ACHN (cell line): Measurements from ENCODE around the gene GNE.
A peak's percentile ranks its signal among the peaks of the same experiment; 100 is the strongest.
"Not testable (repeated sequence)": the region's sequence is repeated elsewhere in the genome, so short reads cannot be mapped to it uniquely, and the experiment has no call there.

Source experiments
- DNase-seq: peaks from one replicate; pipeline ENCODE4 v3.0.0-alpha.2; 2015
- in situ Hi-C: cut with HindIII; loops from 2 replicates; pipeline ENCODE4 v1.10.0; 2017; ENCODE audit warnings: low sequenced_read_pairs, low pct_ligation_motif_present, low pct_unique_long_range_greater_than_20kb

The GNE gene

GRCh38 chr9:36258208-36258995 lies at the start of gene GNE:
GNE (minus strand) TSS chr9:36258448; CDS start chr9:36249355, 9,093 bp downstream.
- in situ Hi-C loops = no loop called here
- DNase-seq = peak; percentile 95

GRCh38 chr9:36306471-36307306 lies 48.4 kb upstream of the GNE start:
- in situ Hi-C loops = no loop called here
- no peak for DNase-seq

GRCh38 chr9:36304366-36304765 lies 46.1 kb upstream of the GNE start:
- DNase-seq, in situ Hi-C loops: not testable (repeated sequence)

GRCh38 chr9:36301227-36301626 lies 43.0 kb upstream of the GNE start:
- DNase-seq = no peak
- in situ Hi-C loops = no loop called here

- DNase-seq = no peak
- in situ Hi-C loops = no loop called here
Observed at GRCh38 chr9:36298566-36298965, 40.3 kb upstream of the GNE start.

GRCh38 chr9:36297798-36298197 lies 39.5 kb upstream of the GNE start:
- no peak for DNase-seq
- in situ Hi-C loops = no loop called here

- in situ Hi-C loops, DNase-seq: not testable (repeated sequence)
Observed at GRCh38 chr9:36294996-36295395, 36.7 kb upstream of the GNE start.

GRCh38 chr9:36293918-36294317 lies 35.7 kb upstream of the GNE start:
- DNase-seq = no peak
- in situ Hi-C loops = no loop called here

- DNase-seq = no peak
- in situ Hi-C loops = no loop called here
Observed at GRCh38 chr9:36293171-36293570, 34.9 kb upstream of the GNE start.

- DNase-seq = no peak
- in situ Hi-C loops = no loop called here
Observed at GRCh38 chr9:36292641-36293040, 34.4 kb upstream of the GNE start.

- in situ Hi-C loops = no loop called here
- DNase-seq = no peak
Observed at GRCh38 chr9:36290996-36291395, 32.7 kb upstream of the GNE start.

- in situ Hi-C loops = no loop called here
- no peak for DNase-seq
Observed at GRCh38 chr9:36289836-36290435, 31.7 kb upstream of the GNE start.

GRCh38 chr9:36288070-36288469 lies 29.8 kb upstream of the GNE start:
- in situ Hi-C loops = no loop called here
- no peak for DNase-seq

- in situ Hi-C loops = no loop called here
Observed at GRCh38 chr9:36286388-36286787, 28.1 kb upstream of the GNE start.

GRCh38 chr9:36284226-36284625 lies 26.0 kb upstream of the GNE start:
- no peak for DNase-seq

More at GRCh38 chr9:36286388-36286787, 28.1 kb upstream of the GNE start:
- no peak for DNase-seq

GRCh38 chr9:36282275-36282674 lies 24.0 kb upstream of the GNE start:
- no peak for DNase-seq
- in situ Hi-C loops = no loop called here

More at GRCh38 chr9:36284226-36284625, 26.0 kb upstream of the GNE start:
- in situ Hi-C loops = no loop called here

- DNase-seq = no peak
- in situ Hi-C loops = no loop called here
Observed at GRCh38 chr9:36280989-36281388, 22.7 kb upstream of the GNE start.

- no peak for DNase-seq
- in situ Hi-C loops = no loop called here
Observed at GRCh38 chr9:36278243-36278642, 20.0 kb upstream of the GNE start.

- in situ Hi-C loops = no loop called here
- peak; percentile 82 for DNase-seq
Observed at GRCh38 chr9:36276781-36277181, 18.5 kb upstream of the GNE start.
